NCI-H1930 (cell line): ENCODE measurements around the gene ZNF77.
A peak's percentile ranks its signal among the peaks of the same experiment; 100 is the strongest.
"Not testable (repeated sequence)": the region's sequence is repeated elsewhere in the genome, so short reads cannot be mapped to it uniquely, and the experiment has no call there.

Source experiments
- DNase-seq, 2 experiments: peaks; one replicate each; lab custom pipeline; 2025; lab: John Stamatoyannopoulos, UW

The ZNF77 gene

DNA sequence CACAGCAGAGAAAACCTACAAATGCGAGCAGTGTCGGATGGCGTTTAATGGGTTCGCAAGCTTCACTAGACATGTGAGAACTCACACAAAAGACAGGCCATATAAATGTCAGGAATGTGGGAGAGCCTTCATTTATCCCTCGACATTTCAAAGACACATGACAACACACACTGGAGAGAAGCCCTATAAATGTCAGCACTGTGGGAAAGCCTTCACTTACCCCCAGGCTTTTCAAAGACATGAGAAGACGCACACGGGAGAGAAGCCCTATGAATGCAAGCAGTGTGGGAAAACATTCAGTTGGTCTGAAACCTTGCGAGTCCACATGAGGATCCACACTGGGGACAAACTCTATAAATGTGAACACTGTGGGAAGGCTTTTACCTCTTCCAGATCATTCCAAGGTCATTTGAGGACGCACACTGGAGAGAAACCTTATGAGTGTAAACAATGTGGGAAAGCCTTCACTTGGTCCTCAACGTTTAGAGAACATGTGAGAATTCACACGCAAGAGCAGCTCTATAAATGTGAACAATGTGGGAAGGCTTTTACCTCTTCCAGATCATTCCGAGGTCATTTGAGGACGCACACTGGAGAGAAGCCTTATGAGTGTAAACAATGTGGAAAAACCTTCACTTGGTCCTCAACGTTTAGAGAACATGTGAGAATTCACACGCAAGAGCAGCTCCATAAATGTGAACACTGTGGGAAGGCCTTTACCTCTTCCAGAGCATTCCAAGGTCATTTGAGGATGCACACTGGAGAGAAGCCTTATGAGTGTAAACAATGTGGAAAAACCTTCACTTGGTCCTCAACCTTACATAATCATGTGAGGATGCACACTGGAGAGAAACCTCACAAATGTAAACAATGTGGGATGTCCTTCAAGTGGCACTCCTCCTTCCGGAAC lies 27.2 kb downstream of the ZNF77 start:
- DNase-seq = no peak

DNA sequence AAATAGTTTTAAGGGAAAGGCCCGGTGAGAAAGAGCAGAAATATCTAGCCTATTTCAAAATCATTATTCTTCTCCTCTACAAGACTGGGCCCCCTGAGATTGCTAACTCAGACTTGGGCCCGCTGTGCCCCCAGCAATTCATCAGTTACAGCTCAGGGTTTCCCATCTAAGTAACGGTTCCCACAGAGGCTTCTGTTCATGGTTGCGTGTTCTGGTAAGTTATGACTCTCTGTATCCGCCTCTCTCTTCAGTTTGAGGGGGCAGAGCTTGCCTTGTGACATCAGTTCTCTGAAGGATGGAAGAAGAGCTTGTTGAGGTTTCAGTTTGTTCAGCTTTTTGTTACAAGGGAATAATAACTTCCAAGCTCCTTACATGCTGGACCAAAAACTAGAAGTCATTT lies 32.5 kb downstream of the ZNF77 start:
- no peak for DNase-seq

DNA sequence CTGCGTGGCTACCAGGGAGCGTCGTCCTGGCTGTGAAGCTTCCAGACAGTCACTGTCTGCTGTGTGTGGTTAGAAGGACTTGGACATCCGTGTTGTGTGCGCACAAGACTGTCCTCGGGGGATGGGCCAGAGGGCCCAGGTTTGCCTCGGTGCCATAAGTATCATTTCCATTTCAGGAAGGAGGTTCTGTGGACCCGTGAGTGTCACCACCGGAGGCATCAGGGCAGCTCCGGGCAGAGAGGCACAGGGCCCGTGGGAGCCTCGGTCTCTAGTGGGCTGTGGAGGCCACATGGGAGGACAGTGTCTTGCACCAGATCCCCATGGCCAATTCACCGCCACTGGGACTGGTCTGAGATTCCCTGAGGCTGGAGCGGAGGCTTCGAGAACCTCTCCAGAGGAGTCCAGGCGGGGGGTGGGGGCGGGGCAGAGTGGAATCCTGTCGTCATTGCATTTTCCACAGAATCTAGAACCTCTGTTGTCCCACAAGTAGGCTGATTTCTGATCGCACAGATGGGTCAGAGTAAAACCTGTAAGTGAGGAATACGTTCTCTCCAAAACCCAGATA lies 38.1 kb downstream of the ZNF77 start:
- no peak for DNase-seq

DNA sequence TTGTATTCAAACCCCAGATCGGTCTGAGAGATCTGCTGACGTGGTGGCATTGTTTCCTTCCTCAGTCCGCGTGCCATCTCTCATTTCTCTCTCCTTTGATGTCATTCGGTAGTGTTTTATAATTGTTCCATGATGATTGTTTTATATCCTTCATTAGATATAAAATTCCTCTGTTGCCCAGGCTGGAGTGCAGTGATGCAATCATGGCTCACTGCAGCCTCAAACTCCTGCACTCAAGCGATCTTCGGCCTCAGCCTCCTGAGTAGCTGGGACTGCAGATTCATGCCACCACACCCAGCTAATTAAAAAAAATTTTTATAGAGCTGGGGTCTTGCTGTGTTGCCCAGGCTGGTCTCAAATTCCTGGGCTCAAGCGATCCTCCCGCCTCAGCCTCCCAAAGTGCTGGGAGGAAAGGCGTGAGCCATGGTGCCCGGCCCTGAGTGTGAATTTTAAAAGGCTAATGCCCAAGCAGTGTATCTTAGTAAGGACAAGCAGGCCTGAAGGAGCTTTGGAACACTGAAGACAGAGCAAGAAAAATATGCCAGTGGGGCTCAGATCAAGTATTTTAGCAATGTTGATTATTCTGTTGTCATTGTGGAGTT lies 38.8 kb downstream of the ZNF77 start:
- no peak for DNase-seq

DNA sequence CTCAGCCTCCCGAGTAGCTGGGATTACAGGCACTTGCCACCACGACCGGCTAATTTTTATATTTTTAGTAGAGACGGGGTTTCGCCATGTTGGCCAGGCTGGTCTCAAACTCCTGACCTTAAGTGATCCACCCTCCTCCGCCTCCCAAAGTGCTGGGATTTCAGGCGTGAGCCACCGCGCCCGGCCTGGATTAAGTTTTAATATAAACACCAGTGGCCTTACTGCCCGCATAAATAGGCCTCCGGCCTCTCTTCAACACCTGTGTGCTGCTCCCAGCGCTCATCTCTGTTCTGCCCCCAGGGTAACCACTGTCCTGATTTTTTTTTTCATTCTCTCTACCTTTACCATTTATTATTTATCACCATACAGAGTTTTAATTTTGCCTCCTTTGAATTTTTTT lies 41.4 kb downstream of the ZNF77 start:
- DNase-seq = not testable (repeated sequence)

DNA sequence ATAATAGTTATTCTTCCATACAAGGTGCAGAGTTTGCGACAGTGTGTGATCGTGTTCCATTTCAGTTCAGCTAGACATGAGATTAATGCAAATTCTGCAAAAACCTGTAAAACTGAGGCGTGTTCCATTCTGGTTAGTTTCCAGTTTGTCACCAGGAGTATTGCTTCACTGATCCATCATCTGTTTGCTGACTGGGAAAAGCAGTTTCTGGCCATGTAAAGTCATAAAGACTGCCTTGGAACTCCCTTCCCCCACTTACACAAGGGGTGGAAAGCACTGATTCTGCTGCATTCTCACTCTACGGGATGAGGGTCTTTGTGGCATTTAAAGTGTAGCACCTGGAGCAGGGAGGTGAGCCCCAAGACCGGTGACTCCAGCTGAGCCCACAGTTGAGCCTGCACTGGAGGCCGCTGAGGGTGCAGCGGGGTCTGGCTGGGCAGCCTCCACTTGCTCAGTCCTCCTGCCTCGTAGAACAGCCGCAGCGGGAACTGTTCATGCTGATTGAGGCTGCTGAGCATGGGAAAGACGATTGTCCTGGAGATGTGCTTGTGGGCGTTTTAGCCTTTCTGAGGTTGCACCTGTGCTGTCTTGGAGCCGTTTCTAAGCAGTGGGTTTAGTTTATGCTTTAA lies 42.1 kb downstream of the ZNF77 start:
- no peak for DNase-seq

DNA sequence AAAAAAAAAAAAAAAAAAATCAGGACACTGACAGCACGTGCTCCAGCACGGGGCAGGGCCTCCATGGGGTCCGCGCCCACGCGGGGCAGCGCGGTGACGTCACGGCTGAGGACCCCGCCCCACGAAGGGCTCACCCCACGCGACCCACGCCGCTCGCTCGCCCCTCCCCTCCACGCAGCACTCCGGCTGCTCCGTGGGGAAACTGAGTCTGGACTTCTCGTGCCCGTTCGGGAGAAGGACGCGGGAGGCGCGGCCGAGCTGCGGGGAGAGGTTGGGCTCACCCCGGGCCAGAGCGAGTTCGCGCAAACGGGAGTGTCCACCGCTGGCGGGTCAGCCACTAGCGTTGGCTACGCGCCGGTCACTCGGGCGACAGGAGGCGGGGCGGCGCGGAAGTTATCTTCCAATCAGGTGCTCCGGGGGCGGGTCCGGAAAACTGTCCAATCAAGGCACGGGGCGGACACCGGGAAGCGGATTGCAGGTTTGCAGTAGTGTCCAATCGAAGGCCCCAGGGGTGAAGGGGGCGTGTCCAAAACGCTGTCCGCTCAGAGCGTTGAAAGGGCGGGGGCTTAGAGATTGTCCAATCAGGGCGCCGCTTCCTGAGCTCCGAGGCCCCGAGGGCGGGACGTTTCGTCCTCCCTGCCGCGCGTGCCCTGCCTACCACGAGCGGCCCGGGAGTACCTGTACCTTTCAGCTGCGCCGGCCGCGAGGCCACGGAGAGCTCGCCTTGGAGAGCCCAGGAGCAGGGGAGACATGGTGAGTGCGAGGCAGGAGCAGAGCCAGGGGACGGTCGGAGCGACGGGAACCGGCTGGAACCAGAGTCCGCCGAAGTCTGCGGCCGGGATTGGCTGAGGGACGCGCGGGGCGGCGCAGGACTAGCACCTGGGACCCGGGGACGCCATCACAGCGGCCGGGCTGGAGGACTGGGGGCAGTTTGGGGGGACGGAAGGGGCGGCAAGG lies 44.2 kb downstream of the ZNF77 start, which contains the start of gene ZNF57:
Gene ZNF57, plus strand, starts transcription at position 633 of the 957 bp plus-strand sequence. Its CDS starts 118 bp downstream, at position 751.
- DNase-seq = peak; percentile 94 to 95

DNA sequence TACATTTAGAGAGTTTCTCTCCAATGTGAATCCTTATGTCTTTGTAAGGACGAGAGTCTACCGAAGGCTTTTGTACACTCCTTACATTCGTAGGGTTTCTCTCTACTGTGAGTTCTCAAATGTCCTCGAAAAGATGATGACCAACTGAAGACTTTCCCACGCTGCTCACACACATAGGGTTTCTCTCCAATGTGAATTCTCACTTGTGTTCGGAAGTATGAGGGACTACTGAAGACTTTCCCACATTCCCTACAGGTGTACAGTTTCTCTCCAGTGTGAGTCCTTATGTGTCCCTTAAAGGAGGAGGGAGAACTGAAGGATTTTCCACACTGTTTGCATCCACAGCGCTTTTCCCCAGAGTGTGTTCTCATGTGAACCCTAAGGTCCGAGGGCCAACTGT lies 48.1 kb downstream of the ZNF77 start:
- DNase-seq = no peak

DNA sequence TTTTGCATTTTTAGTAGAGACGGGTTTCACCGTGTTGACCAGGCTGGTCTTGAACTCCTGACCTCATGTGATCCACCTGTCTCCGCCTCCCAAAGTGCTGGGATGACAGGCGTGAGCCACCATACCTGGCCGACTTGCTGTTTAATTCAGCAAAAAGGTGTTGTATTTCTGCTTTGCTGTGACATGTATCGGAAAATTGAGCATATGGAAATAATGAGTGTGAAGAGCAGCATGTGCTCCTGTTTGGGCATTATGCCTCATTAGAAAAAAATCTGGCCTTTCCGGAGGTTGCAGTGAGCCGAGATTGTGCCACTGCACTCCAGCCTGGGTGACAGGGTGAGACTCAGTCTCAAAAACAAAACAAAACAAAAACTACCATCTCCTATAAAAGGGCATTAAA lies 54.2 kb downstream of the ZNF77 start:
- not testable (repeated sequence) for DNase-seq

DNA sequence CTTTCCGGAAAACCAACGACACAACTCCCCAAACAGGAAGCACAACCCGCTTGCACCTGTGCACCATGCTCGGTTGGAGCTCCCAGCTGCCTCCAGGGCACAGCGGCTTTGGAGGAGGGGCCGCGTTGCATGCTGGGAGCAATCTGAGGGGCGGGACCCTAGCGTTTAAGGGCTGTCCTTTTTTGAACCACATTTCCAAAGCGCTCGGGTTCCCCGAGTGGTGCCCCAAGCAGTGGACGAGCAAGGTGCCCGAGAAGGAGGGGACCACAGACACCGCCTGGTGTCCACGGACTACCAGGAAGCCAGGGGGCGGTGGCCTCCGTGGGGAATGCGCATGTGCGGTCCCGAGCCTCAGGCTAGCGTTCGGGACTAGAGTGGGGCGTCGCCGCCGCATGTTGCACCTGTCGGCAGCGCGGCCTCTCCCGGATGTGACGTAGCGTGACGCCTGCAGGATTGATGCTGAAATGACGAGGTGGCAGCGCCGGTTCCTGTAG lies 56.0 kb downstream of the ZNF77 start:
- DNase-seq = peak; percentile 89 to 93

DNA sequence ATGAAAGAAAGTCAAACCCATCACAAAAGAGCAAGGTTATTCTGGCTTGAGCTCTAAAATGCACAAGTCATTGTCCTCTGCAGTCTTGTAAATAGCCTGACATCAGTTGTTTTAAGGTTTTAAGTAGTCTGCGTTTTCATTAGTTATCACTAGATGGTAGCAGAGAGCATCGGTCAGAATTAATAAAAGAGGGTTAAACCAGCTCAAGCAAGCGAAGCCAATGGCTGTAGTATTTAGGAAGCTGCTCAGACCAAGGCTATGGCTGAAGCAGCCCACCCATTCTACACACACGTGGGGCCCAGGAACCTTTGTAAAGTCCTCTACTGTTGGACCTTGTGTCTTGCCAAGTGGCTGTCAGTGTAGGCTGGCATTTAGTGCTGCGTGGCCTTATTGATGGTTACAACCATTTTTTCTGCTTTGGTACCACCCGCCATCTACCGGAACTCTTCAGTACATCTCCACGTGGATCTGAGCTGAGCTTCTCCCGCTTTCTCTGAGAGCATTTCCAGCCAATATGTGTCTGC lies 57.3 kb downstream of the ZNF77 start:
- DNase-seq = peak; percentile 61 to 71

DNA sequence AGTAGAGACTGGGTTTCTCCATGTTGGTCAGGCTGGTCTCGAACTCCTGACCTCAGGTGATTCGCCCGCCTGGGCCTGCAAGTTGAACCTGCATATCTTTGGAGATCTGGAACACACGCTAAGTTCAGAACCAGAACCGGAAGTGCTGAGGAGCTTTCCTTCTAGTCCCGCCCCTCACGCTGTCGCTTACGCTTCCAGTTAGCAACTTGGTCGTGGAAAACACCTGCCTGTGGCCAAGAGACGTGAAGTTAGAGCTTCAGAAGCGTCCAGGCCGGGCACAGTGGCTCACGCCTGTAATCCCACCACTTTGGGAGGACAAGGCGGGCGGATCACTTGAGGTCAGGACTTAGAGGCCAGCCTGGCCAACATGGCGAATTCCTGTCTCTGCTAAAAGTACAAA lies 59.0 kb downstream of the ZNF77 start:
- DNase-seq = no peak

DNA sequence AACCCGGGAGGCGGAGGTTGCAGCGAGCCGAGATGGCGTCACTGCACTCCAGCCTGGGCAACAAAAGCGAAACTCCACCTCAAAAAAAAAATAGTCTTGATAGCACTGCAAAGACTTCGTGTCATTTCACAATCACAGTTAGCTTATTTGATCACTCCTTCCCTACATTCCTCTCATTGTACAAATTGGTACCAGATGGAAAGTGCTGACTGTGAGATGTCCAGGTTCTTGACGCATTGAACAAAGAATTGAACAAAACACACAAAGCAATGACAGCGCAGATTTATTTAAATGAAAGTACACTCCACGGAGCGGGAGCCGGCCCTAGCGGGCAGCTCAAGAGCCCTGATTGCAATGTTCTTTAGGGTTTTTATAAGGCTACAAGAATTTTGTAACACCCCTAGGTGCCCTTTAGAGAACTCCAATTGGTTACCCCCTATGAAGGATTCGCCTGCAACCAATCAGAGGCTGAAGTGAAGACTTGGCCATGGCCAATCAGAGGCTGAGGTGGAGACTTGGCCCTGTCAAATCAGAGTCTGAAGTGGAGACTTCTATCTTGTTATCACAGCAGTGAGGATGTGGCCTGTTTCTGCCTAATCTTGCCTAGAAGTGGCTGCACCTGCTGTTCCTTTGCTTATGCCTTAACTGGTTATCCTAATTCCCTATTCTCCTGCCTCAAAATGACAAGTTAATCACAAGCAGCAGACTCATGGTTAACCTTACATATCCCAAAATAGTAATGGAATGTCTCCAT lies 60.9 kb downstream of the ZNF77 start:
- no peak for DNase-seq
